Natural killer cell (primary cell): ENCODE measurements around the gene PCDH9. TPM values are rescaled to one million over a fixed set of nuclear protein-coding genes. Genes with fewer than 3 reads are reported as not detected.

Experiments
- ATAC-seq, 3 donors: fragments of 150-1000 bp in 2 of 3; fragments of 200-7000 bp in 1 of 3; cut with Tn5 transposase; 1 replicate in 1 of 3; 2 replicates in 2 of 3; pipeline ENCODE4 v1.10.0; 2021; ENCODE audit warnings: mild to moderate bottlenecking in 2 of 3, moderate library complexity in 2 of 3
- DNase-seq, 2 donors: peaks; one replicate each; pipeline versions ENCODE4 v3.0.0 to v3.0.0-alpha.2; 2013 to 2021; ENCODE audit warnings: mixed read lengths in 1 of 2
- H3K27ac ChIP-seq: one replicate; pipeline ENCODE4 v1.5.1; 2013; ENCODE audit warnings: mild to moderate bottlenecking, low read length
- H3K27me3 ChIP-seq: one replicate; pipeline ENCODE4 v1.6.1; 2013; ENCODE audit warnings: low read length; ENCODE audit not compliant: control insufficient read depth, insufficient read depth
- H3K36me3 ChIP-seq: one replicate; pipeline ENCODE4 v1.6.1; 2013; ENCODE audit warnings: low read length; ENCODE audit not compliant: control insufficient read depth, insufficient read depth
- H3K4me1 ChIP-seq: one replicate; pipeline ENCODE4 v1.6.1; 2013; ENCODE audit warnings: low read length; ENCODE audit not compliant: control insufficient read depth, insufficient read depth
- H3K4me3 ChIP-seq: one replicate; pipeline ENCODE4 v1.5.1; 2013; ENCODE audit warnings: low read length
- H3K9me3 ChIP-seq: one replicate; pipeline ENCODE4 v1.6.1; 2013; ENCODE audit warnings: low read length; ENCODE audit not compliant: control insufficient read depth, insufficient read depth
- H3K27ac Mint-ChIP-seq, 2 donors: one replicate each; pipeline ENCODE4 v1.8.0; 2022; ENCODE audit warnings: mild to moderate bottlenecking in 2 of 2, mixed read lengths in 2 of 2, moderate library complexity in 1 of 2
- H3K27me3 Mint-ChIP-seq, 2 donors: one replicate each; pipeline ENCODE4 v1.8.0; 2022; ENCODE audit warnings: low read depth in 2 of 2, mixed read lengths in 2 of 2
- H3K36me3 Mint-ChIP-seq: one replicate; pipeline ENCODE4 v1.8.0; 2022; ENCODE audit warnings: mixed read lengths
- H3K4me1 Mint-ChIP-seq, 2 donors: one replicate each; pipeline ENCODE4 v1.8.0; 2022; ENCODE audit warnings: mixed read lengths in 2 of 2
- H3K4me3 Mint-ChIP-seq: one replicate; pipeline ENCODE4 v1.8.0; 2022; ENCODE audit warnings: mild to moderate bottlenecking, moderate library complexity, mixed read lengths
- H3K9me3 Mint-ChIP-seq, 2 donors: one replicate each; pipeline ENCODE4 v1.8.0; 2022; ENCODE audit warnings: mixed read lengths in 2 of 2
- WGBS: methylation state at CpG from one replicate; pipeline ENCODE4 v1.1.7; 2013; ENCODE audit warnings: missing lambda C conversion rate; ENCODE audit not compliant: insufficient coverage; 5-methylcytosine and 5-hydroxymethylcytosine counted together
- intact Hi-C: fragments of 100-400 bp; cut with micrococcal nuclease; formaldehyde crosslinking; loops from one replicate; pipeline ENCODE4 v1.14.2; 2022
- total RNA-seq, 4 donors: library from RNA; stranded (reverse); fragments of 120-200 nt in 1 of 4; gene quantifications; one replicate each; pipeline versions ENCODE4 v1.2.3 to v1.2.4, GENCODE V29; 2013 to 2022
- TF ChIP-seq, protein P1 (sequence below): fragments of 200-600 bp; IDR thresholded peaks from one replicate; pipeline ENCODE4 v1.8.0; 2022; ENCODE audit warnings: antibody characterized with exemption

The PCDH9 gene
- total RNA-seq, 3 donors from 2014 or later (not counting 1 experiment from before 2014, with no cell fraction given) = 0.43 to 1.5 (median 0.68) TPM

DNA sequence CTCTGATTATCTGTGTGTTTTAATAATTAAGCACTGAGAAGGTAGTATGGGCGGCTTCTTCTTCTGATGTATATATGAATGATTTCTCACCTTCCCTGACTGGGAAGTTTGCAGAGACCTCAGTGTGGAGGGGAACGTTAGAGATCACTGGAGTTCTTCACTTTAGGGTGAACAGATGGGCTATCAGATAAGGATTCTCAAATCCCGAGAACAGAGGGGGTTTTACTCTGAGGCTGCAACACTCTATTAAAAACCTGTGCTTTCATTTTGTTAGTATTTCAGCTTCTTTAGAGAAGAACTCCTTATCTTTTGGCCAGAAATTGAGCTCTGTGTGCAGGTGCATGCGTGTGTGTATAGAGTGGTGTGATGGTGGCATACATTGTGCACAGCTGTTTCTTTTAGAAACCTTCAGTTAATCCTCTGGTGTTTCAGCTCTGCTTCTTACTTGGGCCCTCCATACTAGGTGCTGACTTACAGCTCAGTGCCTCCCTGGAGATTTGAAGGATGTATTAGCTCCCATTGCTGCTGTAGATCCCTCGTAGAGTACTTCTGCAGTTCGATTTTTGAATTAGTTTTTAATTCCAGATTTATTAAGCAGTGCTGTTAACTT lies 45.3 kb upstream of the PCDH9 start:
- 47% methylated on average over 6 of the region's 6 CpGs for WGBS
- no peaks in the 10 kb centered on the region for H3K4me1 Mint-ChIP-seq
- no peaks in the 10 kb centered on the region for H3K27me3 ChIP-seq
- H3K4me1 ChIP-seq = no peaks in the 10 kb centered on the region
- TF ChIP-seq, protein P1, sequence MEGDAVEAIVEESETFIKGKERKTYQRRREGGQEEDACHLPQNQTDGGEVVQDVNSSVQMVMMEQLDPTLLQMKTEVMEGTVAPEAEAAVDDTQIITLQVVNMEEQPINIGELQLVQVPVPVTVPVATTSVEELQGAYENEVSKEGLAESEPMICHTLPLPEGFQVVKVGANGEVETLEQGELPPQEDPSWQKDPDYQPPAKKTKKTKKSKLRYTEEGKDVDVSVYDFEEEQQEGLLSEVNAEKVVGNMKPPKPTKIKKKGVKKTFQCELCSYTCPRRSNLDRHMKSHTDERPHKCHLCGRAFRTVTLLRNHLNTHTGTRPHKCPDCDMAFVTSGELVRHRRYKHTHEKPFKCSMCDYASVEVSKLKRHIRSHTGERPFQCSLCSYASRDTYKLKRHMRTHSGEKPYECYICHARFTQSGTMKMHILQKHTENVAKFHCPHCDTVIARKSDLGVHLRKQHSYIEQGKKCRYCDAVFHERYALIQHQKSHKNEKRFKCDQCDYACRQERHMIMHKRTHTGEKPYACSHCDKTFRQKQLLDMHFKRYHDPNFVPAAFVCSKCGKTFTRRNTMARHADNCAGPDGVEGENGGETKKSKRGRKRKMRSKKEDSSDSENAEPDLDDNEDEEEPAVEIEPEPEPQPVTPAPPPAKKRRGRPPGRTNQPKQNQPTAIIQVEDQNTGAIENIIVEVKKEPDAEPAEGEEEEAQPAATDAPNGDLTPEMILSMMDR = no peak
- ATAC-seq (no peak), DNase-seq (no peak)
- no peak overlapping the region for H3K27ac ChIP-seq
- H3K4me3 Mint-ChIP-seq = no peak overlapping the region
- H3K9me3 ChIP-seq = peaks cover 5% of the 10 kb centered on the region
- no peaks in the 10 kb centered on the region for H3K36me3 ChIP-seq
- peaks cover 0 to 3% of the 10 kb centered on the region in 2 donors for H3K27me3 Mint-ChIP-seq
- H3K4me3 ChIP-seq = no peak overlapping the region
- no peaks in the 10 kb centered on the region for H3K36me3 Mint-ChIP-seq
- no peak overlapping the region for H3K27ac Mint-ChIP-seq
- H3K9me3 Mint-ChIP-seq = peaks cover 0 to 13% of the 10 kb centered on the region in 2 donors
- intact Hi-C loops = no loop called here

DNA sequence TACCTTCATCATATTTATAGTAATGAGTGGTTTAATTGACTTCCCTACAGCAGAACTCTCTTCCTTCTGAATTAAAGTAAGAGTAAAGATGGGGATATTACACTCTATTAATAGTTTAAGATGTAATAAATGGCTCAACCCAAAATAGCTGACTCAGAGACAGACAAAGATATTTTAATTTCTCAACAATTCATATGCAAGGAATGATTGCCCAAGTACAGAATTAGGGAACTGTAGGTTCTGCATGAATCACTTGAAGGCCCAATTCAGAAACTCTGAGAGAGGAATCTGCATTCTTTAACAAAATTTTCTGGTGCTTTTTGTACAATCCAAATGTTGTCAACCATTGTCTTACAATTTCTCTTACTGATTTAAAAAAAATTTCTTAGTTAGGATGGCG lies 42.9 kb upstream of the PCDH9 start:
- Mint-ChIP-seq H3K27me3 (peaks cover 0 to 3% of the 10 kb centered on the region in 2 donors), H3K27ac (no peak overlapping the region), H3K36me3 (no peaks in the 10 kb centered on the region), H3K9me3 (peaks cover 0 to 13% of the 10 kb centered on the region in 2 donors), H3K4me3 (no peak overlapping the region), H3K4me1 (no peaks in the 10 kb centered on the region)
- no peak overlapping the region for H3K27ac ChIP-seq
- H3K4me3 ChIP-seq = no peak overlapping the region
- no CpG with 5 or more reads among the region's 1 CpG for WGBS
- no peak for DNase-seq
- no peaks in the 10 kb centered on the region for H3K27me3 ChIP-seq
- H3K4me1 ChIP-seq = no peaks in the 10 kb centered on the region
- H3K36me3 ChIP-seq = no peaks in the 10 kb centered on the region
- intact Hi-C loops = no loop called here
- no peak for ATAC-seq
- TF ChIP-seq, protein P1 = no peak
- H3K9me3 ChIP-seq = no peaks in the 10 kb centered on the region

DNA sequence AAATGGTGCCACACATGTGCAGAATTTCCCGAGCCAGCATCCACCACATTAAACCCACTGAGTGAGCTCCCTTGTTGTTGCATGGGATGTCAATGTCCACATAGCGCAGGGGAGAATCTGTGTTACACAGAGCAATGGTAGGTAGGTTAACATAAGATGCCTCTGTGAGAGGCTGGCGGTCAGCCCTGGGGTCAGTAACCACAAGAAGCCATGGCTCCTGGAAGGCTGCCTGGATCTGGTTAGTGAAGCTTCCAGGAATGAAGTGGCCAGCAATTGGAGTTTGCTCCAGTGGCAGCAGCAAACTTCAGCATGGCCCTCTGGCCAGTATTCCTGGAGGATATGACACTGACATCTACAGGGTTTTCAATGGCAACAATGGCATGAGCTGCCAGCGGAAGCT lies 37.0 kb upstream of the PCDH9 start:
- no peaks in the 10 kb centered on the region for H3K36me3 ChIP-seq
- H3K4me1 ChIP-seq = no peaks in the 10 kb centered on the region
- no peaks in the 10 kb centered on the region for H3K9me3 ChIP-seq
- no peak for ATAC-seq
- no peak for DNase-seq
- H3K4me3 Mint-ChIP-seq = no peak overlapping the region
- no peak overlapping the region for H3K27ac ChIP-seq
- 94% methylated on average over 4 of the region's 4 CpGs for WGBS
- no peaks in the 10 kb centered on the region for H3K4me1 Mint-ChIP-seq
- H3K27me3 ChIP-seq = no peaks in the 10 kb centered on the region
- intact Hi-C loops = no loop called here
- H3K36me3 Mint-ChIP-seq = no peaks in the 10 kb centered on the region
- no peaks in the 10 kb centered on the region for H3K27me3 Mint-ChIP-seq
- no peak overlapping the region for H3K4me3 ChIP-seq
- TF ChIP-seq, protein P1 = no peak
- H3K27ac Mint-ChIP-seq = no peak overlapping the region
- peaks cover 0 to 4% of the 10 kb centered on the region in 2 donors for H3K9me3 Mint-ChIP-seq

DNA sequence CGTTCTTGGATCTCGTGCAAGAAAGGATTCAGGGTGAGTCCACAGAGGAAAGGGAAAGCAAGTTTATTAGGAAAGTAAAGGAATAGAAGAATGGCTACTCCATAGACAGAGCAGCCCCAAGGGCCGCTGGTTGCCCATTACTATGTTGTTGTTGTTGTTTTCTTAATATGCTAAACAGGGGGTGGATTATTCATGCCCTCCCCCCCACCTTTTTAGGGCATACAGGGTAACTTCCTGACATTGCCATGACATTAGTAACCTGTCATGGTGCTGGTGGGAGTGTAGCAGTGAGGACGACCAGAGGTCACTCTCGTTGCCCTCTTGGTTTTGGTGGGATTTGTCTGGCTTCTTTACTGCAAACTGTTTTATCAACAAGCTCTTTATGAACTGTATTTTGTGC lies 29.1 kb upstream of the PCDH9 start:
- no peaks in the 10 kb centered on the region for H3K27me3 Mint-ChIP-seq
- no peaks in the 10 kb centered on the region for H3K36me3 ChIP-seq
- TF ChIP-seq, protein P1 = no peak
- no peaks in the 10 kb centered on the region for H3K9me3 ChIP-seq
- no peaks in the 10 kb centered on the region for H3K36me3 Mint-ChIP-seq
- peaks cover 0 to 5% of the 10 kb centered on the region in 2 donors for H3K4me1 Mint-ChIP-seq
- H3K4me3 Mint-ChIP-seq = no peak overlapping the region
- H3K9me3 Mint-ChIP-seq = peaks cover 0 to 2% of the 10 kb centered on the region in 2 donors
- no peak overlapping the region for H3K27ac ChIP-seq
- intact Hi-C loops = no loop called here
- ATAC-seq = no peak
- no peak overlapping the region for H3K4me3 ChIP-seq
- H3K27me3 ChIP-seq = no peaks in the 10 kb centered on the region
- 96% methylated on average over 4 of the region's 5 CpGs for WGBS
- DNase-seq = no peak
- no peak overlapping the region for H3K27ac Mint-ChIP-seq
- H3K4me1 ChIP-seq = no peaks in the 10 kb centered on the region
